ENCODE measurements around the gene SLC25A38. TPM values are rescaled to one million over a fixed set of nuclear protein-coding genes. Genes with fewer than 3 reads are reported as not detected.

The SLC25A38 gene
- total and polyA plus RNA-seq, 9 of the 15 experiments (the other 6 are each of a cell fraction or from before 2014, with no cell fraction given), result 13.5 to 51.1 (median 30.6) TPM

GRCh38 chr3:39383045-39383880 lies at the start of gene SLC25A38 (continued):
- TF ChIP-seq TAL1 (IDR thresholded peaks at IDR 0.05) (0 out of 2 replicates have a peak, but pooled peaks have one; percentile 1), THRAP3 (IDR thresholded peaks at IDR 0.05; ENCODE audit: borderline replicate concordance) (no peak), RAD51 (IDR thresholded peaks at IDR 0.05; ENCODE audit: borderline replicate concordance, low read depth) (peak; percentile 97), SETDB1 (IDR thresholded peaks at IDR 0.05; ENCODE audit: low read length) (no peak), POLR2A (conservative IDR thresholded peaks at IDR 0.05) (peak; percentile 78), KDM1A (IDR thresholded peaks at IDR 0.05) (no peak; a peak in 1 of 4 replicates), ZNF699 (CRISPR knock-in tag; IDR thresholded peaks at IDR 0.05; ENCODE audit: insufficient replicate concordance) (no peak), RBM14 (IDR thresholded peaks at IDR 0.05; ENCODE audit: borderline replicate concordance, insufficient read depth, low read depth, low read length) (no peak), HOXB6 (CRISPR knock-in tag; IDR thresholded peaks at IDR 0.05; ENCODE audit: borderline replicate concordance) (no peak), CREB3L1 (IDR thresholded peaks at IDR 0.05; ENCODE audit: borderline replicate concordance, low read depth) (peak; percentile 85; the same call in 1 of the 2 replicates), ZBTB7A (IDR thresholded peaks at IDR 0.05; ENCODE audit: borderline replicate concordance, control insufficient read depth, low read depth, low read length) (peak; percentile 36; the same call in 1 of the 2 replicates), PYGO2 (tag; IDR thresholded peaks at IDR 0.05) (0 out of 2 replicates have a peak, but pooled peaks have one; percentile 24), GABPA (tag; conservative IDR thresholded peaks at IDR 0.05; ENCODE audit: low read depth) (peak; percentile 94), ZFP91 (CRISPR knock-in tag; IDR thresholded peaks at IDR 0.05) (peak; percentile 66; the same call in 1 of the 2 replicates), KLF13 (tag; IDR thresholded peaks at IDR 0.05; ENCODE audit: borderline replicate concordance, low read depth) (peak; percentile 66; the same call in 1 of the 2 replicates), TAF9B (IDR thresholded peaks at IDR 0.05; ENCODE audit: partially characterized antibody) (peak; percentile 67)

All from K562 (cell line).